Measurements from ENCODE around the gene MBP.

DNA sequence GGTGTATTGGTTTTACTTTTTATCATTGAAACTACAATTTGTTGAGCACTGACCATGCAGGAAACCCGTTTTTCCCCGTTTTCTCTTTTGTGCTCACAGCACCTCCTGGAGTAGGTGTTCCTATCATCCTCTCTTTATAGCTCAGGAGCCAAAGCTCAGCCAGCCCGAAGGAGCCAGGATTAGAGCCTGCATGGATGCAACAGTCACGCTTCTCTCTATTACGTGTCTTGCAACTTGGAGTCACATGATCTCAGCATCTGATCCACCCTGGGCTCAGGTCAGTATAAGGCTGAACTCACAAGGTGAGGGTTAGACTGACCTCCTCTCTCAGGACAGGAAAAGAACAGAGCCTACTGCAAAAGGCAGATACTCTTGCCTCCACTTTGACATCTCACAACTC is 150.5 kb downstream of the MBP start:
- no peak for TF ChIP-seq EZH2 (IDR thresholded peaks at IDR 0.05; ENCODE audit: low read depth, unreplicated experiment)
- TF ChIP-seq CTCF (conservative IDR thresholded peaks at IDR 0.05; ENCODE audit: low read depth in 2 of 2) = peak in 1 of 2 experiments; percentile 23; a peak in 2 of 4 replicates

All from GM23338 (cell line).